Measurements from ENCODE around the gene NKAIN4.

NKAIN4 gene

DNA sequence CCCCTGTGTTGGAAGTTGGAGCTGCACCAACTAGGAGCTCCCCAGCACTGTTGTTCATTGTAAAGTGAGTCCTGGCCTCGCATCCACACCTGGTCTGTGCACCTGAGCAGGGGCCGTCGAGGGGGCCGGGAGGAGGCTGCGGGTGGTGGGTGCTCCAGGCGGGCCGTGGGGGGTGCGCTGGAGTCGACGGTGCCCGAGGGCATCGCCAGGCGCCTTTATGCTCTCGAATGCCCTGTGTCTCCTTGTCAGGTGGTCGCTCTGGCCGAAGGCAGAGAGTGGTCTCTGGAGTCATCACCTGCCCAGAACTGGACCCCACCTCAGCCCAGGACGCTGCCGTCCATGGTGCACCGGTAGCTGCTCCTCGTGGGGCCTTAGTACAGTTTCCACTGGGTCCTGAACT is 22.7 kb upstream of the NKAIN4 start:
- no peak for TF ChIP-seq CEBPB (IDR thresholded peaks at IDR 0.05)
- TF ChIP-seq, protein P1, sequence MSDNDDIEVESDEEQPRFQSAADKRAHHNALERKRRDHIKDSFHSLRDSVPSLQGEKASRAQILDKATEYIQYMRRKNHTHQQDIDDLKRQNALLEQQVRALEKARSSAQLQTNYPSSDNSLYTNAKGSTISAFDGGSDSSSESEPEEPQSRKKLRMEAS (IDR thresholded peaks at IDR 0.05): no peak
- no peak for TF ChIP-seq NFIC (IDR thresholded peaks at IDR 0.05)
- no peak for TF ChIP-seq TEAD4 (IDR thresholded peaks at IDR 0.05)
- TF ChIP-seq, protein P2, sequence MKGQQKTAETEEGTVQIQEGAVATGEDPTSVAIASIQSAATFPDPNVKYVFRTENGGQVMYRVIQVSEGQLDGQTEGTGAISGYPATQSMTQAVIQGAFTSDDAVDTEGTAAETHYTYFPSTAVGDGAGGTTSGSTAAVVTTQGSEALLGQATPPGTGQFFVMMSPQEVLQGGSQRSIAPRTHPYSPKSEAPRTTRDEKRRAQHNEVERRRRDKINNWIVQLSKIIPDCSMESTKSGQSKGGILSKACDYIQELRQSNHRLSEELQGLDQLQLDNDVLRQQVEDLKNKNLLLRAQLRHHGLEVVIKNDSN (IDR thresholded peaks at IDR 0.05): no peak
- TF ChIP-seq TCF12 (IDR thresholded peaks at IDR 0.05; ENCODE audit: low read depth): no peak
- no peak for TF ChIP-seq YY1 (IDR thresholded peaks at IDR 0.05; ENCODE audit: low read depth)
- TF ChIP-seq EGR1 (IDR thresholded peaks at IDR 0.05): no peak
- TF ChIP-seq RAD21 (IDR thresholded peaks at IDR 0.05; ENCODE audit: low read depth): no peak
- TF ChIP-seq, protein P3, sequence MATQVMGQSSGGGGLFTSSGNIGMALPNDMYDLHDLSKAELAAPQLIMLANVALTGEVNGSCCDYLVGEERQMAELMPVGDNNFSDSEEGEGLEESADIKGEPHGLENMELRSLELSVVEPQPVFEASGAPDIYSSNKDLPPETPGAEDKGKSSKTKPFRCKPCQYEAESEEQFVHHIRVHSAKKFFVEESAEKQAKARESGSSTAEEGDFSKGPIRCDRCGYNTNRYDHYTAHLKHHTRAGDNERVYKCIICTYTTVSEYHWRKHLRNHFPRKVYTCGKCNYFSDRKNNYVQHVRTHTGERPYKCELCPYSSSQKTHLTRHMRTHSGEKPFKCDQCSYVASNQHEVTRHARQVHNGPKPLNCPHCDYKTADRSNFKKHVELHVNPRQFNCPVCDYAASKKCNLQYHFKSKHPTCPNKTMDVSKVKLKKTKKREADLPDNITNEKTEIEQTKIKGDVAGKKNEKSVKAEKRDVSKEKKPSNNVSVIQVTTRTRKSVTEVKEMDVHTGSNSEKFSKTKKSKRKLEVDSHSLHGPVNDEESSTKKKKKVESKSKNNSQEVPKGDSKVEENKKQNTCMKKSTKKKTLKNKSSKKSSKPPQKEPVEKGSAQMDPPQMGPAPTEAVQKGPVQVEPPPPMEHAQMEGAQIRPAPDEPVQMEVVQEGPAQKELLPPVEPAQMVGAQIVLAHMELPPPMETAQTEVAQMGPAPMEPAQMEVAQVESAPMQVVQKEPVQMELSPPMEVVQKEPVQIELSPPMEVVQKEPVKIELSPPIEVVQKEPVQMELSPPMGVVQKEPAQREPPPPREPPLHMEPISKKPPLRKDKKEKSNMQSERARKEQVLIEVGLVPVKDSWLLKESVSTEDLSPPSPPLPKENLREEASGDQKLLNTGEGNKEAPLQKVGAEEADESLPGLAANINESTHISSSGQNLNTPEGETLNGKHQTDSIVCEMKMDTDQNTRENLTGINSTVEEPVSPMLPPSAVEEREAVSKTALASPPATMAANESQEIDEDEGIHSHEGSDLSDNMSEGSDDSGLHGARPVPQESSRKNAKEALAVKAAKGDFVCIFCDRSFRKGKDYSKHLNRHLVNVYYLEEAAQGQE (IDR thresholded peaks at IDR 0.05; ENCODE audit: low read depth): no peak
- no peak for TF ChIP-seq ZBTB7A (IDR thresholded peaks at IDR 0.05; ENCODE audit: low read depth)
- TF ChIP-seq FOXM1 (IDR thresholded peaks at IDR 0.05; ENCODE audit: borderline replicate concordance, low read depth): no peak
- no peak for TF ChIP-seq EP300 (IDR thresholded peaks at IDR 0.05; ENCODE audit: borderline replicate concordance)
- no peak for TF ChIP-seq CREB1 (IDR thresholded peaks at IDR 0.05; ENCODE audit: low read depth)
- no peak for TF ChIP-seq TAF1 (IDR thresholded peaks at IDR 0.05; ENCODE audit: low read depth)

DNA sequence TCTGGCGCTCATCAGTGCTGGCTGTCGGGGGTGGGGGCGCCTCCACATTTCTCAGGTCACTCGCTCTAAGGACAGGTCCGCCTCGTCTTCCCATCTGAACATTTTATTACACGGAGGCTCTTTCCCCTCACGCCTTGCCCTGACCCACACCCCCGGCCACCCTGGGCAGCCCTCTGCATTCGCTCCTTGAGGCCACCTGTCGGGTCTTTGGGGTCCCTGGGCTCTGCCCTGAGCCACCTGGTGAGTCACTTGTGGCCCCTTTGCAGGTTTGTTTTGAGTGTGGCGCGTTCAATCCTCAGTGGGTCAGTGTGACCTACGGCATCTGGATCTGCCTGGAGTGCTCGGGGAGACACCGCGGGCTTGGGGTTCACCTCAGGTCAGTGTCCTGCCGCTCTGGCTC is 21.6 kb upstream of the NKAIN4 start:
- TF ChIP-seq TCF12 (IDR thresholded peaks at IDR 0.05; ENCODE audit: low read depth): no peak
- no peak for TF ChIP-seq EGR1 (IDR thresholded peaks at IDR 0.05)
- TF ChIP-seq CEBPB (IDR thresholded peaks at IDR 0.05): no peak
- TF ChIP-seq ZBTB7A (IDR thresholded peaks at IDR 0.05; ENCODE audit: low read depth): no peak
- no peak for TF ChIP-seq CREB1 (IDR thresholded peaks at IDR 0.05; ENCODE audit: low read depth)
- TF ChIP-seq RAD21 (IDR thresholded peaks at IDR 0.05; ENCODE audit: low read depth): no peak
- TF ChIP-seq FOXM1 (IDR thresholded peaks at IDR 0.05; ENCODE audit: borderline replicate concordance, low read depth): no peak
- no peak for TF ChIP-seq TEAD4 (IDR thresholded peaks at IDR 0.05)
- no peak for TF ChIP-seq TAF1 (IDR thresholded peaks at IDR 0.05; ENCODE audit: low read depth)
- TF ChIP-seq, protein P1 (IDR thresholded peaks at IDR 0.05): no peak
- TF ChIP-seq NFIC (IDR thresholded peaks at IDR 0.05): no peak
- no peak for TF ChIP-seq EP300 (IDR thresholded peaks at IDR 0.05; ENCODE audit: borderline replicate concordance)
- TF ChIP-seq, protein P2 (IDR thresholded peaks at IDR 0.05): no peak
- TF ChIP-seq YY1 (IDR thresholded peaks at IDR 0.05; ENCODE audit: low read depth): no peak
- TF ChIP-seq, protein P3 (IDR thresholded peaks at IDR 0.05; ENCODE audit: low read depth): no peak

DNA sequence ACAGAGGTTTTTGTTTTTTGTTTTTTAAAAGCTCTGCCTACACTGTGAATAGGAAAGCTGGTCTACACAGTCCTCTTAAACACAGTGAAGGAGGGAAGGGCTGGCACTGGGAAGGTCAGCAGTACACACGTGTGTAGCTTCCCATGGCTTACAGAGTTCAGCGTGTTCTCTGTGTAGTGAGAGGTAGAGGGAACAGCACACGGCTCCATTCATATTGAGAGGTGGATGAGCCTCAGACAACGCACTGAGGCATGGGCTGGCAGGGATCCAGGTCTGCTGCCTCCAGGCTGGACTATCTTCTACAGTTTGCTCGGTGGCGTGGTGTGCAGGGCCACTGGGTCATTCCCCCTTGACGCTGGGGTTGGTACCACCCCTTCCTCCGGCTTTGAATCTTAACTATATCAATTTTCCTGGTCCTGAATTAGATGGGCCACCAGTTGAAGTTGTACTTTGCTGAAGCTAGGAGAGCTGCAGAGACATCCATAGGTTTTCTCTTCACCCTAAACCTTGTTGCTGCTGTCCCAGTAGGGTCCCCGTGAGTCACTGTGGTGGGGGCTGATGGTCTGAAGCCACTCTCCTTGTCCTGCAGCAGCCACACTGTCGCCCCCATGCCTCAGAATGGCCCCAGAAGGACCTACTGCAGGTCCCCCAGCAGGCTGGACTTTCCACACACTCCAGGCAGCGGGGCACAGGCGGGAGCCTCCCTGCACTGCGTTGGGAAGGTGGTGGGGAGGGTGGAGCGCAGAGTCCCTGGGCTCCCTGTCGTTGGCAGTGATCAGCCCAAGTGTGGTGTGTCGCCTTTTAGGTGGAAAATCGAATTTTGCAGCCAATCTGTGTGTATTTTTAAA is 20.3 kb upstream of the NKAIN4 start:
- TF ChIP-seq EP300 (IDR thresholded peaks at IDR 0.05; ENCODE audit: borderline replicate concordance) (no peak), NFIC (IDR thresholded peaks at IDR 0.05) (no peak), CEBPB (IDR thresholded peaks at IDR 0.05) (no peak), EGR1 (IDR thresholded peaks at IDR 0.05) (no peak), ZBTB7A (IDR thresholded peaks at IDR 0.05; ENCODE audit: low read depth) (no peak), TCF12 (IDR thresholded peaks at IDR 0.05; ENCODE audit: low read depth) (no peak), CREB1 (IDR thresholded peaks at IDR 0.05; ENCODE audit: low read depth) (no peak), TAF1 (IDR thresholded peaks at IDR 0.05; ENCODE audit: low read depth) (no peak), RAD21 (IDR thresholded peaks at IDR 0.05; ENCODE audit: low read depth) (no peak), FOXM1 (IDR thresholded peaks at IDR 0.05; ENCODE audit: borderline replicate concordance, low read depth) (no peak), YY1 (IDR thresholded peaks at IDR 0.05; ENCODE audit: low read depth) (no peak), TEAD4 (IDR thresholded peaks at IDR 0.05) (no peak)
- TF ChIP-seq, protein P1 (IDR thresholded peaks at IDR 0.05): no peak
- TF ChIP-seq, protein P2 (IDR thresholded peaks at IDR 0.05): no peak
- TF ChIP-seq, protein P3 (IDR thresholded peaks at IDR 0.05; ENCODE audit: low read depth): no peak
